Hippocampal formation (tissue), 2 donors: Measurements from ENCODE around the gene MMRN1.

Source experiments
- DNase-seq, 2 donors: peaks; one replicate each; lab custom pipeline; 2025; lab: John Stamatoyannopoulos, UW

MMRN1 gene

DNA sequence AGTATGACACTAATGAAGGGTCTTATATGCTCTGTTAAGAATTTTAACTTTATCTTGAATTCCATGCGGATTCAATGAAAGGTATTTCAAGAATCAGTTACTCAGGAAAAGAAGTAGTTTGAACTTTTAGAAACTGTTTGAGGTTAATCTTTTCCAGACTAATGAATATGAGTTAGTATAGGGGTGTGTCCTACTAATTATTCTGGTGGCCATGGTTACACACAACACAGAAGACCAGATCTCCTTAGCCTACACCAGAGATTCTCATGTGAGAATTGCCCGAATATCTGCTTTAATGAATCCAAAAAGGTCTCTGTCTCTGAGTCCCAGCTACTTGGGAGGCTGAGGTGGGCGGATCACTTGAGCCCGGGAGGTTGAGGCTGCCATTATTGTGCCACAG lies 100.4 kb downstream of the MMRN1 start:
- no peak for DNase-seq

DNA sequence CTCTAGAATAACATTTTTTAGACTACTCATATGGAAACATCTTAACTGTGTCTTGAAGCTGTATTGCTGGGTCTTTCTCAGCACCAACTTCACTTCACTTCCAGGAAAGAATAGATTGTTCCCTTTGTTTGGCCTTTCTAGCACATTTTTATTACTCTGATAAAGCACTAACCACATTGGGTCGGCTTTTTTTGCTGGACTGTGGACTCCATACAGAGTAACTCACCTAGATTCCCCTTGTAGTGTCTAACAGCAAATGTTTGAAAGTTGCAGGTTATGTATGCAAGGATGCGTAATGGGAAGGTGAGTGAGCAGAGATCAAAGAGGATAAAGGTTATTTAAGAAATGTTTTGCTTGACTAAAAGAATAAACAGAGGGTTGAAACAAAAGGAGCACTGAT lies 101.2 kb downstream of the MMRN1 start:
- DNase-seq, result no peak

DNA sequence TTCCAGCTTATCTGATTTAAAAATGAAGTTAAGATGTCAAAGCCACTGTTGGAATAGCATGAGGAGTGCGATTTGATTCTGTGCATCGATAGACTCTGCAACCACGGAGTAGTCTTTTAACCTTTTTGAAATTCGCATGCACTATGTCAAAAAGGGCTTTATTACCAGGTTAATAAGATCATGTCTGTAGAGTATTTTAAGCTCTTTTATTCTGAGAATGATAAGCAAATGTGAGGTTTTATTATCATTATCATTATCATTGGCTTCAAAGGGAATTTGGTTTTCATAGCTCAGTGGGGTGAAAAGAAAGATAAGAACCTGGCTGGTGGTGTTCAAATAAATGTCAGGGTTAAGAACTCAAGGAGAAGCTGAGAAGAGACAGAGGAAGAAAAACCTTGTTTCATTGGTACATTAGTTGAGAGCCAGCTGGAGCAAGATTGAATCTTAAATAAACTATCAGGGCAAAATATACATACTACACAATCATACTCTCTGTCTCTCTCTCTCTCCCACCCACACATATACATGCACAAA lies 102.6 kb downstream of the MMRN1 start:
- DNase-seq, result no peak

DNA sequence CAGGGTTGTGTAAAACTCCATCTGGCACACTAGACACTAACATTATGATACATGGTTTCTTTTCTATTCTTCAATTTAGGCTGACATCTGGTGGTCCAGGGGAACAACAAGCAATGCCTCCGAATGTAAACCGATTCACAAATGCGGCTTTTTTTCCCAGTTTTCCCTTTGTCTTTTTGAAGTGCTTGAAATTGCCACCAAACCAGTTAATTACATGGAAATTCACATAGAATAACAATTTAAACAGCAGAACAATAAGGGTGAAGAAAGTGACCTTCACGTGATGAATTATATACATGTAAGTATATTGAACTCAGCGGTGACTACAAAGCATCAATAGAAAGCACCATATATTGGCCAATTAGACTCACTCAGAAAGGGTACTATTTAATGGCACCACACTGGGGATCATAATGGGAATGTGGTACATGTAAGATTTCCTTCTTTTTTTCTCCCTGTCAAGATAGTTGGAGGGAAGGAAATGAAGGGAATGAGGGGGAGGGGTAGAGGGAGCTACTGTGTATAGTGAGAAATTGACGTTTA lies 103.9 kb downstream of the MMRN1 start:
- no peak for DNase-seq

DNA sequence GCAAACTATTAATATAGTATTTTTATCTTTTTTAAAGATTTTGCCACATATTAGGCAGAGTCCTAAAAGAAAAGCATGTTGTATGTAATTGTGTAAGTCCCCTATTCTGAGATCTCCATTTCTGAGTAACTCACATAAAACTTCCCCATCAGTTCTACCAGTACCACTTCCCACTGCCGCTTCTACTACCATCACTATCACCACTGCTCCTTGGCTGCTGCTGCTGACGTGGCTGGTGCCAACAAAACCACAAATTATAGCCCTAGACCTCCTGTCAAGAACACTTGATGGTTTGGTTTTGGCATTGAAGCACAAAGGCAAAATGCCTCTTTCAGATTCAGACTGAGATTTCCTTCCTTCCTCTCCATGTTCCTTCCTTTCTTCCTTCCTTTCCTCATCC lies 106.4 kb downstream of the MMRN1 start:
- no peak for DNase-seq

DNA sequence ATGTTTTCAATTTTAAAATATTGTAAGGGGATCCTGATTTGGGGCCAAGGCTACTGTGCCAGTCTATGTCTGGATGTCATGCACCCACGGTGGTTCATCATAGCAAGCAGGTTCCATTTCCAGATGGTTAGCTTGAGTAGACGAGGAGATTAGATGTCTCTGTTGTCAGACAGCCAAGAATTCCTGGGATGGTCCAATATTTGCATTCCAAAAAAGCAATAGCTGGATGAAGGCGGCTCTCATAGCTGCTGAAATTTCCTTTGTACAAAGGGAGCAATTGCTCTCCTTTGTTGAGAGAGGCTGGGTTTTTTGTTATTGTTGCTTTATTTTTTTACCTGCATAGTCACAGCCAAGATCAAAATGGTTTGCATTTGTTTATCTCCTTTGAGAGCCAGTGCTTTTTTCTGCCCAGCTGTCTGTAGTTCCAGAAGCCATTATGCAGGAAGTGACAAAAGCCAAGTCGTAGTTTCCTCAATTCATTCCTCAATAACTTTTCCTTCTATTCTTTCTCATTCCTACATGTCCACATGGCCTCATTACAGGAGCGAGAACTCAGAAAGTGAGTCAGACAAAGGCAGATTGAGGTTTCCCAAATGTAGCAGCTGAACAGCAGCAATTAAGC lies 107.9 kb downstream of the MMRN1 start:
- DNase-seq, result no peak
